ENCODE results near the gene ZFP69.

GRCh38 chr1:40462956-40463590, 14.0 kb upstream of the ZFP69 start:
- TF ChIP-seq CTCF (IDR thresholded peaks at IDR 0.05), result no peak
- TF ChIP-seq POLR2A (IDR thresholded peaks at IDR 0.05), result no peak

Measured in body of pancreas (tissue), 4 donors.